ENCODE results near the gene ZNF611.
"Not testable (repeated sequence)": the region's sequence is repeated elsewhere in the genome, so short reads cannot be mapped to it uniquely, and the experiment has no call there.

- not testable (repeated sequence) for TF ChIP-seq POLR2AphosphoS5 (IDR thresholded peaks at IDR 0.05); CTCF (IDR thresholded peaks at IDR 0.05; ENCODE audit: poor library complexity, severe bottlenecking); EZH2 (IDR thresholded peaks at IDR 0.05; ENCODE audit: borderline replicate concordance, insufficient read depth, low read length, poor library complexity, severe bottlenecking); MXI1 (conservative IDR thresholded peaks at IDR 0.05; ENCODE audit: poor library complexity, severe bottlenecking); SMC3 (conservative IDR thresholded peaks at IDR 0.05; ENCODE audit: poor library complexity); RAD21 (conservative IDR thresholded peaks at IDR 0.05); EP300 (conservative IDR thresholded peaks at IDR 0.05; ENCODE audit: poor library complexity, severe bottlenecking)
- TF ChIP-seq, protein P1, sequence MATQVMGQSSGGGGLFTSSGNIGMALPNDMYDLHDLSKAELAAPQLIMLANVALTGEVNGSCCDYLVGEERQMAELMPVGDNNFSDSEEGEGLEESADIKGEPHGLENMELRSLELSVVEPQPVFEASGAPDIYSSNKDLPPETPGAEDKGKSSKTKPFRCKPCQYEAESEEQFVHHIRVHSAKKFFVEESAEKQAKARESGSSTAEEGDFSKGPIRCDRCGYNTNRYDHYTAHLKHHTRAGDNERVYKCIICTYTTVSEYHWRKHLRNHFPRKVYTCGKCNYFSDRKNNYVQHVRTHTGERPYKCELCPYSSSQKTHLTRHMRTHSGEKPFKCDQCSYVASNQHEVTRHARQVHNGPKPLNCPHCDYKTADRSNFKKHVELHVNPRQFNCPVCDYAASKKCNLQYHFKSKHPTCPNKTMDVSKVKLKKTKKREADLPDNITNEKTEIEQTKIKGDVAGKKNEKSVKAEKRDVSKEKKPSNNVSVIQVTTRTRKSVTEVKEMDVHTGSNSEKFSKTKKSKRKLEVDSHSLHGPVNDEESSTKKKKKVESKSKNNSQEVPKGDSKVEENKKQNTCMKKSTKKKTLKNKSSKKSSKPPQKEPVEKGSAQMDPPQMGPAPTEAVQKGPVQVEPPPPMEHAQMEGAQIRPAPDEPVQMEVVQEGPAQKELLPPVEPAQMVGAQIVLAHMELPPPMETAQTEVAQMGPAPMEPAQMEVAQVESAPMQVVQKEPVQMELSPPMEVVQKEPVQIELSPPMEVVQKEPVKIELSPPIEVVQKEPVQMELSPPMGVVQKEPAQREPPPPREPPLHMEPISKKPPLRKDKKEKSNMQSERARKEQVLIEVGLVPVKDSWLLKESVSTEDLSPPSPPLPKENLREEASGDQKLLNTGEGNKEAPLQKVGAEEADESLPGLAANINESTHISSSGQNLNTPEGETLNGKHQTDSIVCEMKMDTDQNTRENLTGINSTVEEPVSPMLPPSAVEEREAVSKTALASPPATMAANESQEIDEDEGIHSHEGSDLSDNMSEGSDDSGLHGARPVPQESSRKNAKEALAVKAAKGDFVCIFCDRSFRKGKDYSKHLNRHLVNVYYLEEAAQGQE (IDR thresholded peaks at IDR 0.05; ENCODE audit: borderline replicate concordance), result not testable (repeated sequence)
These were observed 14.3 kb downstream of the ZNF611 start for GRCh38 chr19:52720541-52720940.
